Left renal cortex interstitium (tissue), 4 donors: ENCODE data around the gene ZC3H10. TPM values are rescaled to one million over a fixed set of nuclear protein-coding genes. Genes with fewer than 3 reads are reported as not detected.

ENCODE experiments used
- DNase-seq, 4 donors: peaks; one replicate each; pipeline ENCODE4 v3.0.0-alpha.2; 2013; ENCODE audit warnings: low read depth in 4 of 4, low spot score in 2 of 4, missing footprints in 1 of 4
- polyA plus RNA-seq, 4 donors: library from polyadenylated mRNA; unstranded; fragments of 120-200 nt; gene quantifications; one replicate each; pipeline ENCODE4 v1.2.1, GENCODE V29; 2013; ENCODE audit not compliant: insufficient read length in 4 of 4

Gene ZC3H10
- polyA plus RNA-seq, 4 donors: 5.8 to 8.4 (median 6.2) TPM

DNA sequence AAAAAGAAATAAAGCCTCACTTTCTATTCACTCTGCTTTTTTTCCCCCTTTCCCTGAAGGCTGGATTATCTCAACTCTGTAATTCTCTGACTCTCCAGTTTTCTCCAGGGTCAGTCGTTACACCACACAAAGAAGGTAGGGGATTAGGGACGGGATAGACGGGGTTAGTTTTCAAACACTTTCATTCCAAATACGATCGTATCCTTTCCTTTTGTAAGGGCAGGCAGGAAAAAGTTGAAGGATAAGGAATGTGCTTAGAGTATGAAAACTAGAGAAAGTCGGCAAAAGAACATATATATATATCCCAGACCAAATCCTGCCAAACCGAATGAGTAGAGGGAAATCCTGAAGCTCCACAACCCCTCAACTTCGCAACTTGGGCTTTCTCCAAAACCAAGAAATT, 9.4 kb downstream of the ZC3H10 start:
- no peak for DNase-seq

- peak; percentile 95 to 100 (median 98) for DNase-seq
Measured at GRCh38 chr12:56127888-56128669, 10.0 kb downstream of the ZC3H10 start, which contains the start of gene ESYT1. ESYT1 (plus strand) TSS chr12:56128267; CDS start chr12:56128320, 53 bp downstream.

DNA sequence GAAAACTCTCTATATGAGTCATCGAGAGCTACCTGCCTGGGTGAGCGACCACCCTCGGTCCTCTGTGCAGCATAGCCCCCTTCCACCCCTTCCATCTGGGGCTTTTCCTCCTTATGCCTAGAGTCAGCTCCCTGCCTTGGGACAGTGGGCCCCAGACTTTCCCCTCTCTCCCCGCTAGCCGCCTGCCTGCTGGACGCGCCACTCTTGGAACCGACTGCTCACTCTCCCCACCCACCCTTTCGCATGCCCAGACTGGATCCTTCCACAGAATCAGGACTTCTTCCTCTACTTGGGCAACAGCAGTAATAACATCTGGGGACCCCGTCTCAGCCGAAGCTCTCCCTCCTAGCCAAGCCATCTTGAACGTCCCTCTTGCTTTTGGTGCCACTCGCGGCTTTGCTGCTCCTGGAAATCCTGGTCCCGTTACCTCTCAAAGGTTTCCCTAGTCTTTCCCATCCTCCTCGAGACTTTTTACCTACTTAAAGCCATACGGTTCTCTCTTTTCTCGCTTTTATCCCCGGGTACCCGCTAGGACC, 10.7 kb downstream of the ZC3H10 start:
- DNase-seq: peak in 1 of 4 donors; percentile 25

DNA sequence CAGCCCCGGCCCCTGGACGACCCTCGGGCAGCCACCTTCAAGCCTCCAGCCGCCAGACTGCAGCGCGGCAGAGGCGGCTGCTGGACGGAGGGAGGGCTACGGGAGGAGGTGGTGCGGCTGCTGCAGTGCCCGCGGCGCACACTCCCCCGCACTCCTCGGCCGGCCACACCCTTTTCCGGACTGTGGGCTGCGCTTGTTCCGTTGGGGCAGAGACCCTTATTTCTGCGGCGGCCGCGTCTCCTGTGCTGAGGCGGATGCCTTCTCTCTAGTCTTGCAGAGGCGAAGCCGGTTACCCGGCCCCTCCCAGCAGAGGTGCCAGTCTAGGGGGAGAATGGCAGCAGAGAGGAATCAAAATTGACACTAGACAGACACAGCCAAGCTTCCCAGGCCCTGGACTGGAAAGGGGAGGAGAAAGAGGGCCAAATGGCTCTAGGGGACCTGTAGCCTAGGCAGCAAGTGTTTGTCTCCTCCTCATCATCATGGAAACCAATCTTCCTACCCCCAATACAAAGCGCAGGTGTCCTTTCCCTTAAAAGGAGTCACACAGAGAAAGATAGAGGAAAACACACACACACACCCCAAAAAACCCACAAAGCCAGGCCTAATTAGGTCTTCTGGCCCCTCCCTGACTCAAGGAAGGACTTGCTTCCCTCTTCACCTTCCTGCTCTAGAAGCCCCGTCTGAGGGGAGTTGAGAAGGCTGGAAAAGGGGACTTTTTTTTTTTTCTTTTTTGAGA, 11.3 kb downstream of the ZC3H10 start:
- DNase-seq: peak in 1 of 4 donors; percentile 7

- DNase-seq: no peak
Measured at GRCh38 chr12:56129942-56130495, 12.0 kb downstream of the ZC3H10 start.

- DNase-seq: no peak
Measured at GRCh38 chr12:56130876-56131275, 12.8 kb downstream of the ZC3H10 start.

GRCh38 chr12:56134897-56135296, 16.8 kb downstream of the ZC3H10 start:
- DNase-seq: no peak

GRCh38 chr12:56137853-56138571, 19.9 kb downstream of the ZC3H10 start:
- no peak for DNase-seq

DNA sequence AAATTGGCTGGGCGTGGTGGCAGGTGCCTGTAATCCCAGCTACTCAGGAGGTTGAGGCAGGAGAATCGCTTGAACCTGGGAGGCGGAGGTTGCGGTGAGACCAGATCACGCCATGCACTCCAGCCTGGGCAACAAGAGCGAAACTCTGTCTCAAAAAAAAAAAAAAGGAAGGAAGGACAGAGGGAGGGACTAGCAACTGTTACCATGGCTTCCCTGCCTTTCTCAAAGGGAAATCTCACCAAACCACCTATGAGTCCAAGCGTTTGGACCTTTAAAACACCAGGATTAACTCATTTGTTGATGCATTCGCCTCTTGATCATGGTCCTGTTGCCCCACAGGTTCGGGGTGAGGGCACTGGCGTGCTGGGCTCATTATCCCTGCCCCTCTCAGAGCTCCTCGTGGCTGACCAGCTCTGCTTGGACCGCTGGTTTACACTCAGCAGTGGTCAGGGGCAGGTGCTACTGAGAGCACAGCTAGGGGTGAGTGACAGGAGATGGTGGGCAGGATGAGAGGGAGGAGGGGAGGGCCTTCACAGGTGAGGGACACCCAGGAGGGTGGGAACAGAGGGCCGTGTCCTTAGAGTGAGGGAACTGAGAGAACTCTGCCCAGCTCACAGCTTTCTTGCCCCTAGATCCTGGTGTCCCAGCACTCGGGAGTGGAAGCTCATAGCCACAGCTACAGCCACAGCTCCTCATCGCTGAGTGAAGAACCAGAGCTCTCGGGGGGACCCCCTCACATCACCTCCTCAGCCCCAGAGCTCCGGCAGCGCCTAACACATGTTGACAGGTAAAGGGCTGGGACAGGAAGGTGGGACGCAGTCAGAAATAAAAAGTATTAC, 24.1 kb downstream of the ZC3H10 start:
- no peak for DNase-seq

DNA sequence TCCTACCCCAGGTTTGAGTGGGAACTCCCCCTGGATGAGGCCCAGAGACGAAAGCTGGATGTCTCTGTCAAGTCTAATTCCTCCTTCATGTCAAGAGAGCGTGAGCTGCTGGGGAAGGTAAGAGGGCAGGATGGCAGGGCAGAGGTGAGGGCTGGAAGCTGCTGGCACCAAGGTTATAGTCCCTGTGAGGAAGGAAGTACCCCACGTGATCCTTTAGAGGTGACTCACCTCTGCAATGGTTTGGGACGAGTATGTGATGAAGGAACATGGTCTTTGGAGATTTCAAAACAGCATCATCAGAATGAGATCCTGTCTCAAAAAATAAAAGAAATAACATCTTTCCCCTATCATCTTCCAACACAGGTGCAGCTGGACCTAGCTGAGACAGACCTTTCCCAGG, 25.2 kb downstream of the ZC3H10 start:
- no peak for DNase-seq

- no peak for DNase-seq
Measured at GRCh38 chr12:56143870-56144269, 25.8 kb downstream of the ZC3H10 start.

- no peak for DNase-seq
Measured at GRCh38 chr12:56145217-56145616, 27.2 kb downstream of the ZC3H10 start.

- no peak for DNase-seq
Measured at GRCh38 chr12:56146492-56147460, 28.7 kb downstream of the ZC3H10 start.

- no peak for DNase-seq
Measured at GRCh38 chr12:56150563-56150962, 32.5 kb downstream of the ZC3H10 start.

DNA sequence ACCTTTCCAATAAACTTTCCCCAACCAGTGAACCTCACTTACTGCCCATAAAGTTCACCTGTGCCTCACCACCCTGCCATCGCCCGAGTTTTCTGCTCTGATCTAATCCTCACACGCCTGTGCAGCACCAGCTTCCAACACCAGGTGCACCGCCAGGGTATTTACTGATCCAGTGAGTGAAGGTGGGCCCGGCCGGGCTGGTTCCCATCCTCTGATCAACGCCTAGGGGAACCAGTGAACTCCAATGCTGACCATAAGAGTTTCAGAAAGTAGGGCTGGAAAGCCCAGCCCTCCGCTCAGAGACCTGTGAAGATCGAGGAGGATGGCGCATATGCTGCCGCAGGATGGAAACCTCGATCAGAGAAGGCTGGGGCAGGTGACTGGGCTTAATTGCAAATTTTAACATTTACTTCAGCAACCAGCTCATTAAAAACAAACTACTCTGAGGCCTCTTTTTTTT, 33.6 kb downstream of the ZC3H10 start:
- no peak for DNase-seq

DNA sequence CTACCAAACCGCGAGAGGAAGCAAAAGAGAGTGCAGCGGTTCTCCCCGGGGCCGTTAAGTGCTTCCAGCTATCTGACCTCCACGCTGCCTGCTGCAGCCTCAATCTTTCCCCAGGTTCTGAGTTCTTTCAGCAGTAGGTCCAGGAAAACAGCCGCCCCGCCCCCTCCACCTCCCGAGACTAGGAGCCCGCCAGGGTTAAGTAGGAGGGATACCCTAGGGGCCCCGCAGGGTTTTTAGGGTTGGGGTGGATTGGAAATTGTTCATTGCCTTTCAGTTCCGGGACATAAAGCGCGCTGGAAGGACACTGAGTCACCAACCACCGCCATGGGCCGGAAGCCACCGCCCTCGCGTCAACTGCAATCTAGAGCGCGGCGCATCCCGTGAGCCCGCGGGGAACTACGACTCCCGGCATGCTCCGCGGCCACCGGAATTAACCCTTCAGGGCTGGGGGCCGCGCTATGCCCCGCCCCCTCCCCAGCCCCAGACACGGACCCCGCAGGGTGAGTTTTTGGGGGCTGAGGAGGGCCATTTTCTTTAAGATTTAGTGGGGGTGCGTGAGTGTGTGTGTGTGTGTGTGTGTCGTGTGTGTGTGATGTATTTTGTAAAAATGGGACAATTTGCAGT, 34.2 kb downstream of the ZC3H10 start, which contains the start of gene MYL6B:
Gene MYL6B, plus strand, starts transcription at position 456 of the 624 bp plus-strand sequence. CDS start 1,332 bp downstream, outside the sequence.
- peak; percentile 68 to 89 (median 79) for DNase-seq

DNA sequence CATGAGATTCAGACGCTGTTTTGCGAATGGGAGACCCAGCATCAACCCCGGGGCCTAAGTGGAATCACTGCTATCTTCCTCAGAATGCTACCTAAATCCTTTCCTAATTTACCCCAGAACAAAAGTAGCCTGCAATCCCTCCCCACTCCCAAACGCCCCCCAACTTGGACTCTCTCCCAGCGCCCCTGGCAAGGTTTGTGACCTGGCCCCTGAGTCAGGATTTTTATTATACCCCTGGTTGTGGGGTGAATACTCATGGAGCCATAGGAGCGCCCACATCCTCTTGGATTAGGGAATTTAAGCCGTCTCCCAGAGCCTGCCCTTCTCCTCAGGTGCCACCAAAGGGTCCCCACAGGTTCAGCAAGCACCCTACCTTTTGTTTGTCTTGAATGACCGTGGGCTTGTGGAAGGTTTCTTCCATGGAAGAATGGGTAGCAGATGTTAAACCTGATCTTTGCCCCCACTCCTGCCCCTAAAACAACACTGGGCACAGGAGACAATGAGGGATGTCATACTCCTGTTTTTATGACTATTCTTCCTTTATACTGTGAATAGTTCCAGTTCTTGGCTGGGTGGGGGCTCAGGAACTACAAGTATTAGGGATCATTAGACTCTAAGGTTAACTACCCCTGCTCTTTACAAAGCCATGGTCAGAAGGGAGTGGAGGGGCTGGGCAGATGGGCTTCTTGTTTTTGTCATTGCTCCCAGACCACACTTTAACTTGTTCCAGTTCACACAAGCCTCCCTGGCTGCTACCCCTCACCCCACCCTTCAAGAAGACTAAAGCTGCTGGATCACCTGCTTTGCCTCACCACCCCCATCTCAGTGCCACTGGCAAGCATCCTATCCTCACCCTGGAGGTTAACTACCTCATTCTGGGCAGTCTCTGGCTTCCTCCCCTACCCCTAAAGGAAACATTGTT, 35.0 kb downstream of the ZC3H10 start:
- DNase-seq: no peak
